ENCODE measurements around the gene RNF41. TPM values are rescaled to one million over a fixed set of nuclear protein-coding genes. Genes with fewer than 3 reads are reported as not detected.

Gene RNF41
- total RNA-seq, 1 experiment from 2014 or later: 57.4 TPM

DNA sequence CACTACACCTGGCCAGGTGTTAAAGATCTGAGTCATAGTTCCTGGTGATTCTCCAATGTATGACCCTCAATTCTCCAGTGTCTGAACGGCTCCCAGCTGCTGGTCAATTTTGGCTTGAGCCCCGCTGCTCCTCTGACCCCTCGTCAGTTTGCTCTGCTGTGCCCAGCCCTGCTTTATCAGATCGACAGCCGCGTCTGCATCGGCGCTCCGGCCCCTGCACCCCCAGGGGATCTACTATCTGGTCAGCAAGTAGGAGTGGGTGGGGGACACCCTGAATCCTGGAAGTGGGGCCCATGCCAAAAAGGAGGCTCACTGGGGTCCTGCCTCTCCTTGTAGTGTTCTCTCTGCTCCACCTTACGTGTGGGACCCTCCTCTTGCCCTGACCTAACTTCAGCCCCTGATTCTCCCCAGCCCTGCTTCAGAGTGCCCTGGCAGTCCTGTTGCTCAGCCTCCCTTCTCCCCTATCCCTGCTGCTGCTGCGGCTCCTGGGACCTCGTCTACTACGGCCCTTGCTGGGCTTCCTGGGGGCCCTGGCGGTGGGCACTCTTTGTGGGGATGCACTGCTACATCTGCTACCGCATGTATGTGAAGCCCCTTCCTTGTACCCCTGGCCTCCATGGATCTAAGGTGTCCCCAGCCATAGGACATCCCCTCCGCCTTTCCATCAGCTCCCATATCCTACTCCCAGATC, 13.2 kb upstream of the RNF41 start:
- Mint-ChIP-seq H3K4me1 (peaks cover 12% of the 10 kb centered on the region), H3K4me3 (no peak overlapping the region), H3K36me3 (peaks cover 3% of the 10 kb centered on the region; the same call in 1 of the 2 replicates), H3K9me3 (no peaks in the 10 kb centered on the region), H3K27ac (no peak overlapping the region), H3K27me3 (ENCODE audit: low read depth) (peaks cover 30% of the 10 kb centered on the region)
- ChIA-PET CTCF (interaction anchor here (3.1 to 4.4 kb wide), 2 partner anchors 24 to 29 kb away, joined by 14 to 18 read pairs; partner anchors contain the start of gene ANKRD52), POLR2A (interaction anchor here (2.2 kb wide), 1 partner anchor 13 kb away, joined by 7 read pairs; the partner anchor contains the start of gene RNF41)
- ATAC-seq (no peak), DNase-seq (ENCODE audit: low spot score) (no peak)
- TF ChIP-seq SMAD3 (CRISPR knock-in tag; IDR thresholded peaks at IDR 0.05; ENCODE audit: borderline replicate concordance) (no peak), ZBTB21 (CRISPR knock-in tag; IDR thresholded peaks at IDR 0.05; ENCODE audit: borderline replicate concordance) (no peak), EMX1 (CRISPR knock-in tag; IDR thresholded peaks at IDR 0.05) (no peak), SP1 (CRISPR knock-in tag; conservative IDR thresholded peaks at IDR 0.05) (no peak), MYBL2 (CRISPR knock-in tag; IDR thresholded peaks at IDR 0.05) (no peak), NFATC4 (CRISPR knock-in tag; IDR thresholded peaks at IDR 0.05) (no peak)
- TF ChIP-seq, protein P1, sequence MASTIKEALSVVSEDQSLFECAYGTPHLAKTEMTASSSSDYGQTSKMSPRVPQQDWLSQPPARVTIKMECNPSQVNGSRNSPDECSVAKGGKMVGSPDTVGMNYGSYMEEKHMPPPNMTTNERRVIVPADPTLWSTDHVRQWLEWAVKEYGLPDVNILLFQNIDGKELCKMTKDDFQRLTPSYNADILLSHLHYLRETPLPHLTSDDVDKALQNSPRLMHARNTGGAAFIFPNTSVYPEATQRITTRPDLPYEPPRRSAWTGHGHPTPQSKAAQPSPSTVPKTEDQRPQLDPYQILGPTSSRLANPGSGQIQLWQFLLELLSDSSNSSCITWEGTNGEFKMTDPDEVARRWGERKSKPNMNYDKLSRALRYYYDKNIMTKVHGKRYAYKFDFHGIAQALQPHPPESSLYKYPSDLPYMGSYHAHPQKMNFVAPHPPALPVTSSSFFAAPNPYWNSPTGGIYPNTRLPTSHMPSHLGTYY (CRISPR knock-in tag; IDR thresholded peaks at IDR 0.05): no peak
- TF ChIP-seq, protein P2, sequence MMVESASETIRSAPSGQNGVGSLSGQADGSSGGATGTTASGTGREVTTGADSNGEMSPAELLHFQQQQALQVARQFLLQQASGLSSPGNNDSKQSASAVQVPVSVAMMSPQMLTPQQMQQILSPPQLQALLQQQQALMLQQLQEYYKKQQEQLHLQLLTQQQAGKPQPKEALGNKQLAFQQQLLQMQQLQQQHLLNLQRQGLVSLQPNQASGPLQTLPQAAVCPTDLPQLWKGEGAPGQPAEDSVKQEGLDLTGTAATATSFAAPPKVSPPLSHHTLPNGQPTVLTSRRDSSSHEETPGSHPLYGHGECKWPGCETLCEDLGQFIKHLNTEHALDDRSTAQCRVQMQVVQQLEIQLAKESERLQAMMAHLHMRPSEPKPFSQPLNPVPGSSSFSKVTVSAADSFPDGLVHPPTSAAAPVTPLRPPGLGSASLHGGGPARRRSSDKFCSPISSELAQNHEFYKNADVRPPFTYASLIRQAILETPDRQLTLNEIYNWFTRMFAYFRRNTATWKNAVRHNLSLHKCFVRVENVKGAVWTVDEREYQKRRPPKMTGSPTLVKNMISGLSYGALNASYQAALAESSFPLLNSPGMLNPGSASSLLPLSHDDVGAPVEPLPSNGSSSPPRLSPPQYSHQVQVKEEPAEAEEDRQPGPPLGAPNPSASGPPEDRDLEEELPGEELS (CRISPR knock-in tag; IDR thresholded peaks at IDR 0.05): no peak
- TF ChIP-seq, protein P3, sequence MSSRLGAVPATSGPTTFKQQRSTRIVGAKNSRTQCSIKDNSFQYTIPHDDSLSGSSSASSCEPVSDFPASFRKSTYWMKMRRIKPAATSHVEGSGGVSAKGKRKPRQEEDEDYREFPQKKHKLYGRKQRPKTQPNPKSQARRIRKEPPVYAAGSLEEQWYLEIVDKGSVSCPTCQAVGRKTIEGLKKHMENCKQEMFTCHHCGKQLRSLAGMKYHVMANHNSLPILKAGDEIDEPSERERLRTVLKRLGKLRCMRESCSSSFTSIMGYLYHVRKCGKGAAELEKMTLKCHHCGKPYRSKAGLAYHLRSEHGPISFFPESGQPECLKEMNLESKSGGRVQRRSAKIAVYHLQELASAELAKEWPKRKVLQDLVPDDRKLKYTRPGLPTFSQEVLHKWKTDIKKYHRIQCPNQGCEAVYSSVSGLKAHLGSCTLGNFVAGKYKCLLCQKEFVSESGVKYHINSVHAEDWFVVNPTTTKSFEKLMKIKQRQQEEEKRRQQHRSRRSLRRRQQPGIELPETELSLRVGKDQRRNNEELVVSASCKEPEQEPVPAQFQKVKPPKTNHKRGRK (CRISPR knock-in tag; IDR thresholded peaks at IDR 0.05; ENCODE audit: borderline replicate concordance): no peak

DNA sequence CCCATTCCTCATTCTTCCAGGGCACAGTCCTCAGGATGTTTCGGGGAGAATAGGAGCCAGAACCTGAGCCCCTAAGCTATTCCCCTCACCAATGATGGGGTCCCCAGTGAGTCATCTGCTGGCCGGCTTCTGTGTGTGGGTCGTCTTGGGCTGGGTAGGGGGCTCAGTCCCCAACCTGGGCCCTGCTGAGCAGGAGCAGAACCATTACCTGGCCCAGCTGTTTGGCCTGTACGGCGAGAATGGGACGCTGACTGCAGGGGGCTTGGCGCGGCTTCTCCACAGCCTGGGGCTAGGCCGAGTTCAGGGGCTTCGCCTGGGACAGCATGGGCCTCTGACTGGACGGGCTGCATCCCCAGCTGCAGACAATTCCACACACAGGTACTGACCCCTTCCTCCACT, 9.5 kb upstream of the RNF41 start:
- ATAC-seq: no peak

More for the DNA sequence above, 9.5 kb upstream of the RNF41 start:
- no peak overlapping the region for H3K4me3 Mint-ChIP-seq
- DNase-seq (ENCODE audit: low spot score): no peak
- peaks cover 6% of the 10 kb centered on the region; the same call in 1 of the 2 replicates for H3K4me1 Mint-ChIP-seq
- TF ChIP-seq, protein P4, sequence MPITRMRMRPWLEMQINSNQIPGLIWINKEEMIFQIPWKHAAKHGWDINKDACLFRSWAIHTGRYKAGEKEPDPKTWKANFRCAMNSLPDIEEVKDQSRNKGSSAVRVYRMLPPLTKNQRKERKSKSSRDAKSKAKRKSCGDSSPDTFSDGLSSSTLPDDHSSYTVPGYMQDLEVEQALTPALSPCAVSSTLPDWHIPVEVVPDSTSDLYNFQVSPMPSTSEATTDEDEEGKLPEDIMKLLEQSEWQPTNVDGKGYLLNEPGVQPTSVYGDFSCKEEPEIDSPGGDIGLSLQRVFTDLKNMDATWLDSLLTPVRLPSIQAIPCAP (CRISPR knock-in tag; IDR thresholded peaks at IDR 0.05): no peak
- TF ChIP-seq, protein P5, sequence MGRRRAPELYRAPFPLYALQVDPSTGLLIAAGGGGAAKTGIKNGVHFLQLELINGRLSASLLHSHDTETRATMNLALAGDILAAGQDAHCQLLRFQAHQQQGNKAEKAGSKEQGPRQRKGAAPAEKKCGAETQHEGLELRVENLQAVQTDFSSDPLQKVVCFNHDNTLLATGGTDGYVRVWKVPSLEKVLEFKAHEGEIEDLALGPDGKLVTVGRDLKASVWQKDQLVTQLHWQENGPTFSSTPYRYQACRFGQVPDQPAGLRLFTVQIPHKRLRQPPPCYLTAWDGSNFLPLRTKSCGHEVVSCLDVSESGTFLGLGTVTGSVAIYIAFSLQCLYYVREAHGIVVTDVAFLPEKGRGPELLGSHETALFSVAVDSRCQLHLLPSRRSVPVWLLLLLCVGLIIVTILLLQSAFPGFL (CRISPR knock-in tag; IDR thresholded peaks at IDR 0.05; ENCODE audit: borderline replicate concordance): no peak
- TF ChIP-seq, protein P6, sequence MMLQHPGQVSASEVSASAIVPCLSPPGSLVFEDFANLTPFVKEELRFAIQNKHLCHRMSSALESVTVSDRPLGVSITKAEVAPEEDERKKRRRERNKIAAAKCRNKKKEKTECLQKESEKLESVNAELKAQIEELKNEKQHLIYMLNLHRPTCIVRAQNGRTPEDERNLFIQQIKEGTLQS (CRISPR knock-in tag; conservative IDR thresholded peaks at IDR 0.05): no peak
- TF ChIP-seq GRHL2 (CRISPR knock-in tag; IDR thresholded peaks at IDR 0.05; ENCODE audit: insufficient replicate concordance, severe bottlenecking): no peak
- TF ChIP-seq, protein P7, sequence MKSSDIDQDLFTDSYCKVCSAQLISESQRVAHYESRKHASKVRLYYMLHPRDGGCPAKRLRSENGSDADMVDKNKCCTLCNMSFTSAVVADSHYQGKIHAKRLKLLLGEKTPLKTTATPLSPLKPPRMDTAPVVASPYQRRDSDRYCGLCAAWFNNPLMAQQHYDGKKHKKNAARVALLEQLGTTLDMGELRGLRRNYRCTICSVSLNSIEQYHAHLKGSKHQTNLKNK (CRISPR knock-in tag; IDR thresholded peaks at IDR 0.05): no peak
- H3K27me3 Mint-ChIP-seq (ENCODE audit: low read depth): peaks cover 28% of the 10 kb centered on the region
- H3K9me3 Mint-ChIP-seq: no peaks in the 10 kb centered on the region
- H3K36me3 Mint-ChIP-seq: peaks cover 2% of the 10 kb centered on the region; the same call in 1 of the 2 replicates
- CTCF ChIA-PET: interaction anchor here (0.5 to 2.0 kb wide), 8 partner anchors 9 to 41 kb away, joined by 3 to 14 read pairs (median 4); partner anchors contain the start of genes ANKRD52, COQ10A, RNF41 and SMARCC2
- no peak overlapping the region for H3K27ac Mint-ChIP-seq
- POLR2A ChIA-PET: interaction anchor here (1.1 to 1.9 kb wide), 2 partner anchors 9 to 103 kb away, joined by 4 to 11 read pairs; partner anchors contain the start of genes ESYT1 and RNF41

All from WTC11 (cell line).